Activated CD4-positive, alpha-beta T cell treated with anti-CD3 and anti-CD28 coated beads for 24 hours (primary cell): Measurements from ENCODE around the gene SLC25A25.
"Not testable (repeated sequence)": the region's sequence is repeated elsewhere in the genome, so short reads cannot be mapped to it uniquely, and the experiment has no call there.

ENCODE experiments used
- DNase-seq, 2 donors: peaks; one replicate each; pipeline ENCODE4 v3.0.0-alpha.2; 2020; ENCODE audit warnings: low read depth in 2 of 2

Gene SLC25A25

GRCh38 chr9:128051932-128052709 is 15.9 kb upstream of the SLC25A25 start:
- no peak for DNase-seq

DNA sequence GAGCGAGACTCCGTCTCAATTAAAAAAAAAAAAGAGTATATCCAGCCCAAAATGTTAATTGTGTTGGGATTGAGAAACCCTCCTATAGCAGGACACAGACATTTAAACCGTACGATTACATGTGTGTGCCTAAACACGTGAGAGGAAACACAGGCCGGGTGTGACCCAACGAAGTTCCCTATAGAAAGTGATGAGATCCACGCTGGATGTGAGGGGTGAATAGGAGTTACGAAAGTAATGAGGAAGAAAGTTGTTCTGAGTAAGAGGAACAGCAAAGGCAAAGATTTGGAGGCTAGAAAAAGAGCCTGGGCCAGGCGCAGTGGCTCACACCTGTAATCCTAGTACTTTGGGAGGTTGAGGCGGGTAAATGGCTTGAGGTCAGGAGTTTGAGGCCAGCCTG is 14.5 kb upstream of the SLC25A25 start:
- DNase-seq, result no peak

GRCh38 chr9:128054087-128054486 is 13.9 kb upstream of the SLC25A25 start:
- no peak for DNase-seq

DNA sequence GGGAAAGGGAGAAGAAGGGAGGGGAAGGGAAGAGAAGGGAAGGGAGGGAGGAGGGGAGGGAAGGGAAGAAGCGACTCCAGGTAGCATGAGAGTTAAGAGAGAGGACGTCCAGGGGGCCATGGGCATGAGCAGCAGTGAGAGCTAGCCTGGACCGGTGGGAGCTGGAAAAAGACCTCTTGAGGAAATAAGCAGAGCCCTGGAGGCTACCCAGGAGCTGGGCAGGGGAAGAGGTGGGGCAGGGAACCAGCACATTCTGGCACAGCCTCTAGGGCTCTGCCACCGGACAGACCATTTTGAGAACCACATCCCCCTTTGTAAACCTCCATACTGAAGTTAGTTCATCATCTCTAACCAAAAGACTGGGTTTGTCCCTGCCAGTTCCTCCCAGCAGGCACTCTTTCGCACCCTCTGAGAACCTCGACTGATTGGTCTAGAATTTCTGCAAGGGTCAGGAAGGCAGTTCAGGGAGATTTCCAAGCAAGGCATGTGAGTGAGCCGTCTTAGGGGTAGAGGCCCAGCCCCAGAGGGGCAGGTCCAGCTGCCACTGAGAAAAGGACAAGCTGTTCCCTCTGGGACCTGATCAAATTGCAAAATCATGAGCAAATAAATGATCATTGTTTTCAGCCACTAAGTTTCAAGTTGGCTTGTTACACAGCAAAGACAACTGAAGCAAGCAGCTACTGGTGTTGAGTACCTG is 12.5 kb upstream of the SLC25A25 start:
- DNase-seq, result no peak

DNA sequence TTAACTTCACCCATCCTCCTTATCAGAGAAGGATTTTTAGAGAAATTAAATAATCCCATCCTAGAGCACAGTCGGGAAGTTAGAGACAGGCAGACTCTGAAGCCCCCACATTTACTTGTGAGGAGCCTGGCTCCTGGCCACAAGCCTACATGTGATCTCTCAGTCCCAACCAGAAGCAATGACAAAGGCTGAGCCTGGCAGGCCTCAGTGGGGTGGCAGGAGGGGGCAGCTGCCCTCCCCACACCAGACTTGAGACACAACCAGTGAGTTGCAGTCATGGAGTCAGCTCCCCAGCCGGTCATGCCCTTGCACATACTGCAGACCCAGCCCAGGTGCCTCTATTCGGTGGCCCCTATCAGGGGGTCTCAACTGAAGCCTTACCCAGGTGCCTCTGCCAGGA is 11.9 kb upstream of the SLC25A25 start:
- no peak for DNase-seq

GRCh38 chr9:128056887-128057723 is 10.9 kb upstream of the SLC25A25 start:
- no peak for DNase-seq

- DNase-seq, result no peak
Measured at GRCh38 chr9:128057724-128058409, 10.2 kb upstream of the SLC25A25 start.

GRCh38 chr9:128059365-128059983 is 8.6 kb upstream of the SLC25A25 start:
- no peak for DNase-seq

GRCh38 chr9:128061275-128061960 is 6.6 kb upstream of the SLC25A25 start:
- no peak for DNase-seq

DNA sequence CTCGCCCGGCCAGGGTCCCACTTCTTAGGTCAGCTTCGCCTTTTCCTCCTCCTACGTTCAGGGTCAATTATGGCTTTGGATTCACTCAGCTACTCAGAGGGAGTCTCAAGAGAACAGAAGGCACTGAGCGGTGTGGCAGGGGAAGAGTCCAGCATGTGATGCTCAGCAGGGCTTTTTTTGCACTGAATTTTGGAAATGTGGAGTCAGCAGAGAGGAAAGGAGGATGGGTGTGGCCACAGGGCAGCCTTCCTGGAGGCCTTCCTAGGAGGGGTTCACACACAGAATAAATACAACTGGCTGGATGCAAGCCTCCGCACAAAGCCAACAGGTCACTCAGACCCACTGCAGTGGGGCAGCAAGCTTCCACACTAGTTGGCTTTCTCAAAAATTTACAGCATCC is 5.8 kb upstream of the SLC25A25 start:
- DNase-seq, result no peak

DNA sequence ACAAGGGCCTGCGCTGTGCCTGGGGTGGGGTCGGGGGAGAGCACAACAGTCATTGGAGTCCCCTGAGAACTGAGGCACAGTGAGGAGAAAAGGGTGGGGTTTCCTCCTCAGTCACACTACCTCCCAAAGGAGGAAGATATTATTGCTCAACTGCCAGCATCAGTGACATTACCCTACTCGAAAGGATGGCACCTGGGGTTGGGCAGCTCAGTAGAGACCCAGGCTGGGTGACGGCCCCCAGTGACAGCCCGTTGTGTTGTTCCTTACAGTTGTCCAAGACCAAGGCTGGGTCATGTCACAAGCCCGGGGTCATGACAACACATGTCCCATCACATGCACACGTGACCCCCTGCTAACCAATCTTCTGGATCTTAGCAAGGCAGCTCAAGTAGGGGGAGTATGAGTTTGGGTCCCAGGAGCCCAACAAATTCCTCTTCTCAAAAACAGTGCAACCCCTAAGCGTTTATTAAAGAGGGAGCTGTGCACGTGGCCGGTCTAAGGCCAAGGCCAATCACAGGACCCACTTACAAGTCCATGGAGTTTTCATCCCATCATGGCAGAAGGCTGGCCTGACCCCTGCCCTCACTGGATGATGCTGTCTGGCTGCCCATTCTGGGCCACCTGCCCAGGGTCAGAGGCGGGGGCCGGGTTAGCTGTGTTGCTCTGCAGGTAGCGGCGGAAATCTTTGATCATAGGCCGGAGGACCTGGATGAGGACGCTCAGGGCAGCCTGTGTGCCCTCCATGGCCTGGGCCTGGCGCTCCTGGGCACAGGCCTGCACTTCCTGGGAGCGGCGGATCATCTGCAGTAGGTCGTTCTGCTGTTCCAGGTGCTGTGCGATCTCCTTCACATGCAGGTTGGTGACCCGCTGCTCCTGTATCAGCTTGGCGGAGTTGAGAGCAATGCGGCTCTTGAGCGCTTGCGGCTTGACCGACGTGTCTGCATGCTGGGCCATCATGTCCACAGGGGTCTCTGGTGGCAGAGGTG is 4.9 kb upstream of the SLC25A25 start:
- no peak for DNase-seq

- DNase-seq, result no peak
Measured at GRCh38 chr9:128065907-128066712, 1.9 kb upstream of the SLC25A25 start.

- peak; percentile 91 for DNase-seq
Measured at GRCh38 chr9:128066713-128067644, 1.1 kb upstream of the SLC25A25 start, which contains the start of gene NAIF1. Gene NAIF1 (minus strand): TSS chr9:128067320. CDS start chr9:128067101, 219 bp downstream.

- DNase-seq, result no peak
Measured at GRCh38 chr9:128068386-128069205, 564 bp downstream of the SLC25A25 start.

GRCh38 chr9:128070874-128071273 is 2.8 kb downstream of the SLC25A25 start:
- DNase-seq, result no peak

DNA sequence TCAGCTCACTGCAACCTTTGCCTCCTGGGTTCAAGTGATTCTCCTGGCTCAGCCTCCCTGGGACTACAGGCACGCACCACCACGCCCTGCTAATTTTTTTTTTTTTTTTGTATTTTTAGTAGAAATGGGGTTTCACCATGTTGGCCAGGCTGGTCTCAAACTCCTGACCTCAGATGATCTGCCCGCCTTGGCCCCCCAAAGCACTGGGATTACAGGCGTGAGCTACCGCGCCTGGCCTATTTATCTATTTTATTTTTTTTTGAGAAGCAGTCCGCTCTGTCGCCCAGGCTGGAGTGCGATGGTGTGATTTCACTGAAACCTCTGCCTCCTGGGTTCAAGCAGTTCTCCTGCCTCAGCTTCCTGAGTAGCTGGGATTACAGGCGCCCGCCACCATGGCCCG is 3.4 kb downstream of the SLC25A25 start:
- not testable (repeated sequence) for DNase-seq
